ENCODE measurements around the gene FH.

FH gene

GRCh38 chr1:241479294-241479693, 40.3 kb downstream of the FH start:
- TF ChIP-seq CTCF (IDR thresholded peaks at IDR 0.05; ENCODE audit: low read depth, low read length, missing control alignments), result no peak
- no peak overlapping the region for H3K4me3 ChIP-seq (ENCODE audit: low read depth, low read length)
- DNase-seq (ENCODE audit: low read depth), result no peak

- H3K4me3 ChIP-seq (ENCODE audit: low read depth, low read length), result no peak overlapping the region
- no peak for TF ChIP-seq CTCF (IDR thresholded peaks at IDR 0.05; ENCODE audit: low read depth, low read length, missing control alignments)
- DNase-seq (ENCODE audit: low read depth), result no peak
Observed at GRCh38 chr1:241475671-241476070, 43.9 kb downstream of the FH start.

- TF ChIP-seq CTCF (IDR thresholded peaks at IDR 0.05; ENCODE audit: low read depth, low read length, missing control alignments), result no peak
- no peak for DNase-seq (ENCODE audit: low read depth)
Observed at GRCh38 chr1:241473026-241473425, 46.5 kb downstream of the FH start.

GRCh38 chr1:241470908-241471590, 48.5 kb downstream of the FH start:
- no peak overlapping the region for H3K4me3 ChIP-seq (ENCODE audit: low read depth, low read length)
- no peak for DNase-seq (ENCODE audit: low read depth)
- no peak for TF ChIP-seq CTCF (IDR thresholded peaks at IDR 0.05; ENCODE audit: low read depth, low read length, missing control alignments)

More at GRCh38 chr1:241473026-241473425, 46.5 kb downstream of the FH start:
- no peak overlapping the region for H3K4me3 ChIP-seq (ENCODE audit: low read depth, low read length)

- no peak for TF ChIP-seq CTCF (IDR thresholded peaks at IDR 0.05; ENCODE audit: low read depth, low read length, missing control alignments)
- H3K4me3 ChIP-seq (ENCODE audit: low read depth, low read length), result no peak overlapping the region
- no peak for DNase-seq (ENCODE audit: low read depth)
Observed at GRCh38 chr1:241470361-241470760, 49.2 kb downstream of the FH start.

- DNase-seq (ENCODE audit: low read depth), result no peak
- H3K4me3 ChIP-seq (ENCODE audit: low read depth, low read length), result no peak overlapping the region
- TF ChIP-seq CTCF (IDR thresholded peaks at IDR 0.05; ENCODE audit: low read depth, low read length, missing control alignments), result no peak
Observed at GRCh38 chr1:241465673-241466072, 53.9 kb downstream of the FH start.

- no peak overlapping the region for H3K4me3 ChIP-seq (ENCODE audit: low read depth, low read length)
- no peak for TF ChIP-seq CTCF (IDR thresholded peaks at IDR 0.05; ENCODE audit: low read depth, low read length, missing control alignments)
- no peak for DNase-seq (ENCODE audit: low read depth)
Observed at GRCh38 chr1:241464985-241465384, 54.6 kb downstream of the FH start.
